Esophagus squamous epithelium (tissue), 5 donors: ENCODE data around the gene SPEF2. TPM values are rescaled to one million over a fixed set of nuclear protein-coding genes. Genes with fewer than 3 reads are reported as not detected.

Experiments used
- DNase-seq: peaks from one replicate; lab custom pipeline; 2025; lab: John Stamatoyannopoulos, UW
- H3K27ac ChIP-seq, 4 donors: fragments of 200-600 bp; sonication (generic); one replicate each; pipeline ENCODE4 v1.5.1; 2016 to 2019; ENCODE audit warnings: mild to moderate bottlenecking in 1 of 4
- H3K27me3 ChIP-seq, 4 donors: fragments of 200-600 bp; sonication (generic); 1 replicate in 3 of 4; 2 replicates in 1 of 4; pipeline versions ENCODE4 v1.5.1 to v1.6.0; 2017 to 2021; ENCODE audit warnings: antibody characterized with exemption in 1 of 4
- H3K36me3 ChIP-seq, 3 donors: fragments of 200-600 bp; sonication (generic); one replicate each; pipeline ENCODE4 v1.5.1; 2016 to 2019
- H3K4me1 ChIP-seq, 3 donors: fragments of 200-600 bp; sonication (generic); one replicate each; pipeline ENCODE4 v1.5.1; 2017 to 2019
- H3K4me3 ChIP-seq, 4 donors: fragments of 200-600 bp; sonication (generic); 1 replicate in 3 of 4; 2 replicates in 1 of 4; pipeline ENCODE4 v1.5.1; 2016 to 2019; ENCODE audit warnings: mild to moderate bottlenecking in 2 of 4, moderate library complexity in 1 of 4
- H3K9me3 ChIP-seq, 3 donors: fragments of 200-600 bp; sonication (generic); one replicate each; pipeline ENCODE4 v1.5.1; 2016 to 2019
- CTCF ChIP-seq, 6 experiments: fragments of 450-650 bp in 4 of 6; fragments of 200-600 bp in 2 of 6; sonication (generic) in 2 of 6; IDR thresholded peaks; one replicate each; pipeline ENCODE4 v1.5.1; 2016 to 2019; ENCODE audit warnings: antibody characterized with exemption in 6 of 6, mild to moderate bottlenecking in 4 of 6, moderate library complexity in 4 of 6
- POLR2A ChIP-seq, 4 donors: fragments of 450-650 bp; IDR thresholded peaks; one replicate each; pipeline ENCODE4 v1.6.1; 2017; ENCODE audit warnings: antibody characterized with exemption in 4 of 4, mild to moderate bottlenecking in 4 of 4, moderate library complexity in 3 of 4
- WGBS, 2 donors: methylation state at CpG; one replicate each; pipeline ENCODE4 v1.1.5; 2018; 5-methylcytosine and 5-hydroxymethylcytosine counted together
- intact Hi-C: fragments of 100-400 bp; cut with DNase I; formaldehyde crosslinking; loops from one replicate; pipeline ENCODE4 v1.15.0; 2022
- total RNA-seq, 4 donors: library from RNA; depleted of rRNA; stranded (reverse); fragments of >200 nt; gene quantifications; one replicate each; pipeline ENCODE4 v1.1.0, GENCODE V29; 2016
- donor health status: DM: yes; HTN: yes; CAD: no.

SPEF2 gene
- total RNA-seq, 4 donors from 2014 or later = 1.2 to 6.1 (median 3.0) TPM

- no peaks in the 10 kb centered on the region for H3K36me3 ChIP-seq
- 51 to 64% methylated on average over 6 of the region's 6 CpGs for WGBS, 2 donors
- DNase-seq = no peak
- H3K27ac ChIP-seq = no peak overlapping the region
- no peak overlapping the region for H3K4me3 ChIP-seq
- H3K27me3 ChIP-seq = no peaks in the 10 kb centered on the region
- TF ChIP-seq POLR2A (IDR thresholded peaks at IDR 0.05) = no peak
- no peak for TF ChIP-seq CTCF (IDR thresholded peaks at IDR 0.05)
- intact Hi-C loops = no loop called here
- H3K4me1 ChIP-seq = no peaks in the 10 kb centered on the region
- H3K9me3 ChIP-seq = no peaks in the 10 kb centered on the region
These were observed 156.3 kb downstream of the SPEF2 start for GRCh38 chr5:35773967-35774366.

- TF ChIP-seq POLR2A (IDR thresholded peaks at IDR 0.05) (no peak), CTCF (IDR thresholded peaks at IDR 0.05) (no peak)
- peaks cover 0 to 6% (median 0%) of the 10 kb centered on the region in 3 donors for H3K4me1 ChIP-seq
- no peak for DNase-seq
- H3K4me3 ChIP-seq = no peak overlapping the region
- no peaks in the 10 kb centered on the region for H3K27me3 ChIP-seq
- intact Hi-C loops = no loop called here
- H3K9me3 ChIP-seq = no peaks in the 10 kb centered on the region
- H3K27ac ChIP-seq = no peak overlapping the region
- H3K36me3 ChIP-seq = no peaks in the 10 kb centered on the region
These were observed 159.1 kb downstream of the SPEF2 start for GRCh38 chr5:35776757-35777156.

GRCh38 chr5:35777358-35778087 lies 159.9 kb downstream of the SPEF2 start:
- TF ChIP-seq CTCF (IDR thresholded peaks at IDR 0.05) (peak; percentile 25 to 62 (median 48)), POLR2A (IDR thresholded peaks at IDR 0.05) (no peak)
- no peak overlapping the region for H3K27ac ChIP-seq
- DNase-seq = no peak
- peaks cover 0 to 11% (median 0%) of the 10 kb centered on the region in 3 donors for H3K4me1 ChIP-seq
- WGBS, 2 donors = 20 to 25% methylated on average over 9 of the region's 9 CpGs
- intact Hi-C loops = loop anchor here (2.0 kb wide), 1 partner anchor 149 kb away; no protein-coding TSS in a partner anchor
- no peak overlapping the region for H3K4me3 ChIP-seq
- no peaks in the 10 kb centered on the region for H3K27me3 ChIP-seq
- H3K9me3 ChIP-seq = no peaks in the 10 kb centered on the region
- H3K36me3 ChIP-seq = no peaks in the 10 kb centered on the region

- TF ChIP-seq POLR2A (IDR thresholded peaks at IDR 0.05) (no peak), CTCF (IDR thresholded peaks at IDR 0.05) (no peak)
- 86 to 93% methylated on average over 3 of the region's 3 CpGs for WGBS, 2 donors
- no peaks in the 10 kb centered on the region for H3K9me3 ChIP-seq
- DNase-seq = no peak
- no peaks in the 10 kb centered on the region for H3K36me3 ChIP-seq
- H3K4me3 ChIP-seq = no peak overlapping the region
- H3K4me1 ChIP-seq = peaks cover 0 to 11% (median 0%) of the 10 kb centered on the region in 3 donors
- intact Hi-C loops = loop anchor here (2.0 kb wide), 1 partner anchor 148 kb away; no protein-coding TSS in a partner anchor
- H3K27me3 ChIP-seq = no peaks in the 10 kb centered on the region
- no peak overlapping the region for H3K27ac ChIP-seq
These were observed 160.7 kb downstream of the SPEF2 start for GRCh38 chr5:35778259-35778769.

GRCh38 chr5:35780236-35780635 lies 162.6 kb downstream of the SPEF2 start:
- WGBS, 2 donors = 82 to 91% methylated on average over 5 of the region's 6 CpGs
- Histone ChIP-seq H3K27ac (no peak overlapping the region), H3K4me1 (peaks cover 0 to 11% (median 0%) of the 10 kb centered on the region in 3 donors), H3K4me3 (no peak overlapping the region), H3K36me3 (no peaks in the 10 kb centered on the region), H3K27me3 (no peaks in the 10 kb centered on the region), H3K9me3 (no peaks in the 10 kb centered on the region)
- TF ChIP-seq CTCF (IDR thresholded peaks at IDR 0.05) = no peak
- TF ChIP-seq POLR2A (IDR thresholded peaks at IDR 0.05) = no peak
- intact Hi-C loops = no loop called here
- no peak for DNase-seq
